ENCODE results near the gene FAHD1.

- no peak for TF ChIP-seq SP1 (IDR thresholded peaks at IDR 0.05)
- no peak for TF ChIP-seq BHLHE40 (IDR thresholded peaks at IDR 0.05; ENCODE audit: borderline replicate concordance)
- no peak for TF ChIP-seq FOXK2 (IDR thresholded peaks at IDR 0.05)
- no peak for TF ChIP-seq HDGF (IDR thresholded peaks at IDR 0.05; ENCODE audit: borderline replicate concordance)
- no peak for TF ChIP-seq CTBP1 (IDR thresholded peaks at IDR 0.05; ENCODE audit: borderline replicate concordance)
Observed at GRCh38 chr16:1781758-1782407, 45.1 kb upstream of the FAHD1 start.
